GM11168 (cell line): ENCODE data around the gene COMMD1.
"Not testable (repeated sequence)": the region's sequence is repeated elsewhere in the genome, so short reads cannot be mapped to it uniquely, and the experiment has no call there.

Source experiments
- in situ Hi-C: fragments of 300-500 bp; cut with MboI; formaldehyde crosslinking; loops from one replicate; pipeline ENCODE4 v1.12.0; 2022; ENCODE audit warnings: low sequenced_read_pairs; ENCODE audit not compliant: unreplicated experiment

The COMMD1 gene

DNA sequence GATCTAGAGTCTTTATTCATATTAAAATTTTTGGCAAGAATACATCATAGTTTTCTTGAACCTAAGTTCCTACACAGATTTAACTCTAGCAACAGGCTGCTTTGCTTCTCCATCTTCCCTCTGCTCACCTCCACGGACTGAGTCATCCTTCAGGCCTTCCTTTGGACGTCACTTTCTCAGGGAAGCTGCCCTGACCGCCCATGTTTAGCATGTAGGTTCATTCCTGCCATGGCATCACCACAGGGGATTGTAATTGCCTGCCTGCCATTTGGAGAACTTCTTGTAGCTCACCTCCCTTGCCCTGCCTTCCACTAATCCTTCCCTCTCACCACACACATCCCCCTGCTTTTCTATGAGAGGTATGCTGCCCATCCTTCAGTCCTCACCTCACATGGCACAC is 246.5 kb downstream of the COMMD1 start:
- in situ Hi-C loops = no loop called here

DNA sequence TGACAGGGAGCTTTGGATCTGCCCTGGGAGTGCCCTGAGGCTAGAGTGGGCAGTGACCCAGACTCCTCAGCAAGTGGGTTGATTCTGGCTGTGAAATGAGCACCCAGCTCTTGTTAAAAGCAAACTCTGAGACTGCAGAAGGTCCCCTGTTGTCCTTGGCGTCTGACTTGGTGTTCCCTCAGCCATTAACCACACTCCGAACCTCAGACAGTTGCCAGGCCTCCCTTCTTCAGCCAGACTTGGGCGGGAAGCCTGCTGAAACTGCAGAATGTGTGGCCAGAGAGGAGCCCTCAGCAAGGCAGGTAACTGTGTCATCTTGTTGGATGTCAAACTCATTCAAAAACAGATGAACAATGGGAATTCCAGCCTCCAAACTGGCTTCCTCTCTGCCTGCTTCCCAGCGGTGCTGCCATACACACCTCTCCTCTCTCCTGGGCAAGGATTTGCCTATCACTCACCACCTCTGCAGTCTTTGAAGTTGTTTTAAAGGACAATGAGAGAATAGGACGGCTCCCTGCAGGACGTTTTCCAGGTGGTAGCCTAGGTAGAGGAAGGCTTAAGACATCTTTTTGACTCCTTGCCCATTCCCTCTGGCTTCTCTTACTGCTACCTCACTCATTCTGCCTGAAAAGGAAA is 251.5 kb downstream of the COMMD1 start:
- in situ Hi-C loops = no loop called here

DNA sequence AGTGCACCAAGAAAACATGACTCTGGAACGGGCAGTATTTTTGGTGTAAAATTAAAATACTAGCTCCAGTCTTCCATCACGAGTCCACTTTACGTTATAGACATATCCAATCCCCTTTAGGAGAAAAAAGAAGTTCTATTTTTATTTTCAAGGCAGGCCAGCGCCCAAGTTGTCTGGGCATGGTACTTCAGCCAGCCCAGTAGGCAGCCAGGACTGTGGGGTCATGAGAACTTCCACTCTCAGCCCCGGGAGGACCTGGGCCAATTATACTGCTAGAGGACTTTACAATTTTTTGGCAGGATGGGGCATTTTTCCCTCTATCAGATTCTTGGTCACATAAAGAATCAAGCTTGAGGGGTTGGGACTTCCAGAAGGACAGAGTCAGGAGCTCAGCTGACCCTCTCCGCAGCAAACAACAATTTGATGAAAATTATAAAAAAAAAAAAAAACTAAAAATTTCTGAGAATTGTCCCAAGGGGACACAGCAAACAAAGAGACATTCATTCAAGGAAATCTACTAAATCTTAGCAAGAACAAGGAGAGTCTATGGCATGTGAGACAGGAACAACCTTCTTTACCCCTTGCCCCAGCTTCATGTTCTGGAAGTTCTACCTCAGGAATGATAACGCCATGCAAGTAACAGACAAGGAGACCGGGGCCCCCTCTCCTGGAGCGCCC is 253.1 kb downstream of the COMMD1 start:
- in situ Hi-C loops = no loop called here

DNA sequence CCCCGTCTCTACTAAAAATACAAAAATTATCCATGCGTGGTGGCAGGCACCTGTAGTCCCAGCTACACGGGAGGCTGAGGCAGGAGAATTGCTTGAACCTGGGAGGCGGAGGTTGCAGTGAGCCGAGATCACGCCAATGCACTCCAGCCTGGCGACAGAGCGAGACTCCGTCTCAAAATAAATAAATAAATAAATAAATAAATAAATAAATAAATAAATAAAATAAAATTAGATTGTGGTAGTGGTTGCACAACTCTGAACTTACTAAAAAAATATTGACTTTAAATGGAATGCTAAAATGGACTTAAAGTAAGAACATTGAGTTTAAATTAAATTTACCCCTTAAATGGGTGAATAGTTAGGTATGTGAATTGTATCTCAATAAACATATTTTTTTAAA is 255.2 kb downstream of the COMMD1 start:
- in situ Hi-C loops = not testable (repeated sequence)

DNA sequence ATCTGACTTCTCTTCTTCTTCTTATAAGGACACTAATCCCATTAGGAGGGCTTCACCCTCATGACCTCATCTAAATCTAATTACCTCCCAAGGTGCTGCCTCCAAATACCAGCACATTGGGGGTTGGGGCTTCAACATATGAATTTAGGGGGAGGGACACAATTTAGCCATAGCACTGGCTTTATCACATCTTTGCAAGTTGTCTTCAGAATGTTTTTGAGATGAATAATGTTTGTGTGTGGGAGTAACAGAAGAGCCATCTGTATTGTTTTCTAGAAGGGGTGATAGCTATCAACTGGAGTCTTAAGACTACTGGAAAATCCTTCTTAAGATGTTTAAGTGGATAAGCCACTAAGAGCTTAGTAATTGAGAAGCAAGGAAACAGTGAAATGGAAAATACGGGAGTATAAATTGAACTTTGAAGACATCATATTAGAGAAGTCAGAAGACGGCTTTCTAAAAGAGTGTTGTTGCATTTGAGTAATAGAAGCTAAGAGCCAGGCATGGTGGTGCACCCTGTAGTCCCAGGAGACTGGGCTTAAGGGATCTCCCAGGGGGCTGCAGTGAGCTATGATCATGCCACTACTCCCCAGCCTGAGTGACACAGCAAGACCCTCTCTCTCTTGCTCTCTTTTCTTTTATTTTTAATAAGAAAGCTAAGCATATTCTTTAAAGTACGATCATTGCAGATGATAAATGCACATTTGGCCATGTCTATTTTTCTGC is 257.8 kb downstream of the COMMD1 start:
- in situ Hi-C loops = no loop called here

DNA sequence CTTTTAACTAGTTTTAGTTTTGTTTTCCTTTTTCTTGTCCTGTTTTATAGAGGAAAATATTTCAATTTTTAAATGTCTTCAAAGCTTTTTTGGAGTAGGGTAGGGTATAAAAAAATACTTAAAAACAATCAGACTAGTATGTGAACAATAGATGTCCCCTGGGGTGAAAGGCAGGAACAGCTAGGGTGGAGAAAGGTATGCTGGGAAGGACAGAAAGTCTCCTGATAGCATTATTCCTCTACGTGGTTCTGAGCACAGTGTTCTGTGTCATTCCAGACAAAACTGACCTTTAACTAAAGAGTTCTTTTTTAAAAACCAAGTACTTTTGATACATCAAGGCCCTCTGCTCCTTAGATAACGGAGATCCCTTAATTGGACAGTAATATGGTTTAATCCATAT is 258.4 kb downstream of the COMMD1 start:
- in situ Hi-C loops = no loop called here

DNA sequence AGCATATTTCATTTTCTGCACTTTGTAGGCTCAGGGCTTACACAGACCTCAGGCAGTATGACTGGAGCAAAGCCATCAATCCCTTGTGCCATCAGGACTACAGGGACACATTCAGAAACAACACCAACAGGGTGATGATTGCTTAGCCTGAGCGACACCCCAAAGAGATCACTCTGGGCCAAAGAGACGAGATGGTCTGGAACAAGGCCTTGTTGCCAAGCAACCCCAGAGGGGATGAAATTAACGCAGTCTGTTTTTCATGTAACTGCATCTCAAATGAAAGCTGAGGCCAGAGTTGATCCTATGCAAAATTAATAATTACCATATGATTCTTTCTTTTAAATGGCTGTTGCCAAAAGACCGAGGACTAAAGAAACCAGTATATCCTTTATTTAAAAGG is 270.3 kb downstream of the COMMD1 start:
- in situ Hi-C loops = no loop called here

DNA sequence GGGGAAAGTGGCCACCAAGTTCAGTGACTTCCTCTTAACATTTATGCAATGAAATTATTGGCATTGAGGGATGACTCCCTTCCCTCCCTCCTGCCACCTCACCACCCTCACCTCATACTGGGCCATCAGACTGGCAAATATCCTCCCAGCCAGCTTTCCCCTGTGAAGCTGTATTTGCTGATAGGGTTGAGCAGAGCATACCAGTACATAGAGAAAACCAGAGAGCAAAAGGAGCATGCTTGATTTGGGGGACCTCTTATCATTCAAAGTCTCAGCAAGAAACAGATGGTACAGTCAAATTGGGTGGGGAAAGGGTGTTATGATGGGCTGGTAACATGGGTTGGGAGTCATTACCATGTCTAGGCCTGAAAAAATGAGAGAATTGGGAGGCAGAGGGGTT is 271.3 kb downstream of the COMMD1 start:
- in situ Hi-C loops = no loop called here

DNA sequence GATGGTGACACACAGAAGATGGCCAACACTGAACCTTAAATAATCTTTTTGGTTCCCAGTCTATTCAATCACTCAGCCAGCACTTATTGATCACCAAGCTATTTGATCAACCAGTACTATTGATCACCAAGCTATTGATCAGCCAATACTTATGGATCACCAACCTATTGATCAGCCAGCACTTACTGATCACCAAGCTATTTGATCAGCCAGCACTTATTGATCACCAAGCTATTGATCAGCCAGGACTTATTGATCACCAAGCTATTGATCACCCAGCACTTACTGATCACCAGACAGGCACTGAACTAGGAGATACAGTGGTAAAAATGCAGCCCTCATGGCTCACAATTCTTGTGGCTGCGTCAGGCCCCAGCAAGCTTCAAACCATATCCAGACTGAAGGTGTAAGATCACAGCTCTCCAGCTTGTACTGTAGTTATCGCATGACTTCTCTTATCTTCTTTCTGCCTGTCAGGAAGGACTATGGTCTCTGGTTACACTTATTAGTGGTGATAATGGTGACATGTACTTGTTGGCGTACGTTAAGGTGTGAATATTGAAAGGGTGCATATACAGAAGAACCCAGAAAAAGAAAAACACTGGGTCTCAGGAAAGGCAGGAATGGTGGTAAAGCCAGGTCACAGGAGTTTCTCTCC is 272.0 kb downstream of the COMMD1 start:
- in situ Hi-C loops = no loop called here

DNA sequence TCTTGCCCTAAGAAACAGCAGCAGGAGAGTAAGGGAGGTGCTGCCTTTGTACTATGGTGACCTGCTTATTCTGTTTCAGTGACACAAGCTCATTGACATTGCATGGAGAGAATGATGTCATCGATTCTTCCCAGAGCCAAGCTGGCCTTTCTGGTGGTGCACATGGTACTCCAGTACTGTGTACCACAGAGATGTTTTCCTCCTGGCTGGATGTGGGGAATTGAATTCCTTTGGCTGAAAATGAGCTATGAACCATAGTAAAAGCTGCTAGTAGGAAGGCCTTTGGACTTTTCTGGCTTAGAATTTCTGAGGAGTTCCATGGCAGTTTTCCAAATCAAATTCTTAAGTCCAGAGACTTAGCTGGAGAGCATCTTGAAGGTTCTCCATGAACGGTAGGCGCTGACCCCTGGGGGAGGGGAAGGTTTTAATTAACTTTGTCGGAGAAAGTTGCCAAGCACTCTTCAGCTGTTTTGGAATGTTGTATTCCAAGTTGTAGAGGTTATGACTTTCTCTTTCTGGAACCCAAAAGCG is 273.3 kb downstream of the COMMD1 start:
- in situ Hi-C loops = no loop called here

DNA sequence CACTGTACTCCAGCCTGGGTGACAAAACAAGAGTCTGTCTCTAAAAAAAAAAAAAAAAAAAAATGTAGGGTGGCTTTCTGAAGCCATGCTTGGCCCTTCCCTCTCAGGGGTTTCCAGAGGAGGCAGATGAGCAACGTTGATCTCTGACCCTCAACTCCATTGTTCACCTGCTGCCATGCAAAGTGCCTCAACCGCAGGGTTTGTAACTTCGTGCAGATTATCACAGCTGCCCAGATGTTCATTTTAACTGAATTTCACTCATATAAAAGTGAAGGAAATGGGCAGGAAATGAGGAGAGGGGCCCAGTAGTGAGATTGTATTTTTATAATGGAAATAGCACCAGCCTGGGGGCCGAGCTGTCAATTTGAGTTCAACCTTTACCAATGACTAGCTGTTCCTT is 275.5 kb downstream of the COMMD1 start:
- in situ Hi-C loops = no loop called here

DNA sequence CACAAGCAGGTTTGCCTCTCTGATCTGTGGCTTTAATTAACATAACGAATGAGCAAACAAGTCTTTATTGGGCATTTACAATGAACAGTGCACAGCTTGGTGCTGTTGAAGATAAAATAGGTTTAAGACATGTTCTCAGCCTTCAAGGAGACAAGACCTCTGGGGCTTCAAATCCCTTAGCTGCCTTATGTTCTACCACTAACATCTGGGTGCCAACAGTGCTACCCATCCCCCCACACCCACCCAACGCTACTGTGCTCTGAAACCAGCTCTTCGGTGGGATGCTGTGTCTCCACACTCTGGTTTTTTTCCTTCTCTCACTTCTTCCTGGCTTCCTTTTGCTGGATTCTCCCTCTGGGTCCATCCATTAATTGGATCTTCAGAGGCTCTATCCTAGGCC is 276.4 kb downstream of the COMMD1 start:
- in situ Hi-C loops = no loop called here

DNA sequence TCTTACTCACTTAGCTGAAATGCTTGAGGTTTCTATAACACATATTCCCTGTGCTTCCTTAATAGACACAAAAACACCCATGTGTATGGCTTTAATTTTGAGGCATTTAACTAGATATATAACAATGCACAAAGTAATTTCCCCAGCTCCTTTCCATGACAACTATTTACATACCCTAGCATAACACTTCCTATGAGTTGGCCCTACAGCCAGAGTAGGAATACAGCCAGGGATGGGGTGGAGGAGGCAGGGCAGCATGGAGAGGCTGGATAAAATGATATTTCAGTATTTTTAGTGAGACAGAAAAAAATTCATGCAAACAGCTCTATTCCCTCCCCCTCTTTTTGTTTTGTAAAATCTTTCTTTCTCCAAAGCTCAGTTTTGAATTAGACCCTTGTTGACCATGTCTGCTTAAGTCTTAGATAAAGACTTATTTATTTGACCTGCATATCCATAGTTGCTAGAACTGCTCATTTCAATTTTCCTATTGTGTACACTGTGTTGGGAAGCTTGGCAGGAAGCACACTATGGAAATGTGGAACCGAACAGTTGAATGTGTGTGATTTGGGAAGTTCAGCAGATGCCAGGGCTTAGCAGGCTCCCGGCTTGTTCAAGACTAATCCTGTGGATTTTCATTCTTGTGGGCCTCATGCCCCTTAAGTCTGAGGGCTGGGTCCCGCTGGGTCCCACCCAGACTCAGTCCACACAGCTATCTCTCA is 279.2 kb downstream of the COMMD1 start:
- in situ Hi-C loops = no loop called here
